Activated CD8-positive, alpha-beta memory T cell treated with anti-CD3 and anti-CD28 coated beads, Interleukin-2, amount 50 U/mL, for 4 hours (primary cell): ENCODE measurements around the gene DISP3.

Experiments
- DNase-seq: peaks from one replicate; pipeline ENCODE4 v3.0.0-alpha.2; 2020

DISP3 gene

DNA sequence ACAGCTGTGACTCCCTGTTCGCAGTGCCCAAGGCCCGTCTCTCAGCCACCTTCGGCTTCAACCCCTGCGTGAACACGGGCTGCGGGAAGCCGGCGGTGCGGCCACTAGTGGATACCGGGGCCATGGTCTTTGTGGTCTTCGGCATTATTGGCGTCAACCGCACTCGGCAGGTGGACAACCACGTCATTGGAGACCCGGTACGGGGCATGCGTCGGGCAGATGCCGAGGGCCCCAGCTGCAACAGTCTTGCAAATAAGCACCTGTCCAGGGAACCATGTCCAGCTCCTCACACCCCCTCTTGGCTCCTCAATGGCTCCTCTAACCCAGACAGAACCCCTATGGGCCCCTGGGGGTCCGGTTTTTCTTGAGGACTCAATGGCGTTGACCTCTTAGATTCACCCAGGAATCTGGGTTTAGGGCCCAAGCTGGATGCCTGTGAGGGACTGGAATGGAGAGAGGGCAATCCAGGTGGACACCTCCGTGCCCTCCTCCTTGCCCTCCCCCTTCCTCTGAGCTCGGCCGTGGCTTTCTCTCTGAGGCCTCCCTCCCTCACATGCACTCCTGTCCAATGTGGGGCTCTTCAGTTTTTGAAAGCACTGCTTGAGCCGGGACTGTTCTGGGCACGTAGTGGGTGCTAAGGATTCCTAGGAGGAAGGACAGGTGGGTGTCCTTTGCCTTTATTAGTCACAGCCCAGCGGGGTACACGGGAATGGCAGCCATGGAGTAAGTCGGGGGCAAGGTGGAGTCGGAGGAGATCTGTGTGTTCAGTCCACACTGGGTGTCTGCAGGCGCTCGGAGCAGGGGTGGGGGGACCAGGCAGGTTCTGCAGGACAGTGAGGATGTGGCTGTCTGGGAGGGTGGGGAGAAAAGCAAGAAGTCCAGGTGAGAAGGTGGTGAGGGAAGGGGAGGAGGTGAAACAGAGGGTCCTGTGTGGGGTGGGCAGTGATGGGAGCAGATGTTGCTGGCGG is 51.1 kb downstream of the DISP3 start:
- DNase-seq: no peak

DNA sequence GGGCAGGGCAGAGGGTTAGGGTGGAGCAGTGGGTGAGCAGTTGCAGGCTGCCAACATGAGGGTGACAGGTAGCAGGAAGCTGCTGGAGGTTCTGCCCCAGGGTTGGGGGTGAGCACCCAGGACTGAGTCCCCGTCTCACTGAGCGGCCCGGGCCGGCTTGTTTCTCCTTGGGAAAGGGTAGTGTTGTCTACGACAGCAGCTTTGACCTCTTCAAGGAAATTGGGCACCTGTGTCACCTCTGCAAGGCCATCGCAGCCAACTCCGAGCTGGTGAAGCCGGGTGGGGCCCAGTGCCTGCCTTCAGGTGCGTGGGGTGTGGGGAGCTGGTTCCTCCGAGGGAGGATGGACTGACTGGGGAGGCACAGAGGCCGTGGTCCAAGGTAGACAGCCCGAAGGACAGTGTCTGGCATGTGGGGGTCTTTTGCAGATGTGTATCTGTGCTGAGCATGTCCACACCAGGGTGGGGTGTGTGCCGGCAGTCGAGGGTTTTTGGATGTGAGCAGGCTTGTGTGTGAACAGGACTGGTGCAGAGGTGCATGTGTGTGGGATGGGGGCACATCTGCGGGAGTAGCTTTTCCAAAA is 51.9 kb downstream of the DISP3 start:
- DNase-seq: no peak

DNA sequence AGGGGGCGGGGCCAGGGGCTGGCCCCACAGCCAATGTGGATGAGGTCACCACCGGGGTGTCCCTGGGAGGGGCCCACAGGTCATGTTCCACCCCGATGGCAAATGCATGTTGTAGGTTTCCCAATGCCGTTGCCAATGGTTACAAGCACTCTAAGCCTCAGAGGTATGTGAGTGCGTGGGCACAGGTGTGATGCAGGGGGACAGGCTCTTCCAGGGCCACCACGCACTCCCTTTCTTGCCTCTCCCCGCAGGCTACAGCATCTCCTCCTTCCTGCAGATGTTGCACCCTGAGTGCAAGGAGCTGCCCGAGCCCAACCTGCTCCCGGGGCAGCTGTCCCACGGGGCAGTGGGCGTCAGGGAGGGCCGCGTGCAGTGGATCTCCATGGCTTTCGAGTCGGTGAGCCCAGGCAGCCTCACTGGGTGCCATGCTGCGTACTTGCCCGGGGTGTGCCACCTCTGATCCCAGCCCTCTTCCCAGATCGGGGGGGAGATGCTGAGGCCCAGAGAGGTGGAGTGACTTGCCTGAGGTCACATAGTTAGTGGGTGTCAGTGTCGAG is 52.4 kb downstream of the DISP3 start:
- no peak for DNase-seq

DNA sequence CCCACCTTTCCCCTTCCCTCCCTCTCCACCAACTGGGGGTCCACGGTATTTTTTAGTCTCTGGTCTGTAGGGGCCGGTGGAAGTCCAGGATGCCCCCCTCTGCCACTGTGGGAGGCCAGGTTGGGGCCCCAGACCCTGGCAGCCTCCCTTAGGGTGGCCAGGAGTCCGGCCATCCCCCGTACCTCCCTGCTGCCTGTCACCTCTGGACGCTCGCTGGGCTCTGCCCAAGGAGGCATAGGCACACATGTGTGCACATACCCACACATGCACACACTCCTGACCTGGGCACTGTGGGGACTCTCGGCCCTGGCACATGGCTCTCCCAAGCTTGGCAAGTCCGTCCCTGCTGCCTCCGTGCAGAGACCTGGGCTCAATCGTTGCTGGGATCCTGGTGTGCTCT is 53.0 kb downstream of the DISP3 start:
- no peak for DNase-seq

DNA sequence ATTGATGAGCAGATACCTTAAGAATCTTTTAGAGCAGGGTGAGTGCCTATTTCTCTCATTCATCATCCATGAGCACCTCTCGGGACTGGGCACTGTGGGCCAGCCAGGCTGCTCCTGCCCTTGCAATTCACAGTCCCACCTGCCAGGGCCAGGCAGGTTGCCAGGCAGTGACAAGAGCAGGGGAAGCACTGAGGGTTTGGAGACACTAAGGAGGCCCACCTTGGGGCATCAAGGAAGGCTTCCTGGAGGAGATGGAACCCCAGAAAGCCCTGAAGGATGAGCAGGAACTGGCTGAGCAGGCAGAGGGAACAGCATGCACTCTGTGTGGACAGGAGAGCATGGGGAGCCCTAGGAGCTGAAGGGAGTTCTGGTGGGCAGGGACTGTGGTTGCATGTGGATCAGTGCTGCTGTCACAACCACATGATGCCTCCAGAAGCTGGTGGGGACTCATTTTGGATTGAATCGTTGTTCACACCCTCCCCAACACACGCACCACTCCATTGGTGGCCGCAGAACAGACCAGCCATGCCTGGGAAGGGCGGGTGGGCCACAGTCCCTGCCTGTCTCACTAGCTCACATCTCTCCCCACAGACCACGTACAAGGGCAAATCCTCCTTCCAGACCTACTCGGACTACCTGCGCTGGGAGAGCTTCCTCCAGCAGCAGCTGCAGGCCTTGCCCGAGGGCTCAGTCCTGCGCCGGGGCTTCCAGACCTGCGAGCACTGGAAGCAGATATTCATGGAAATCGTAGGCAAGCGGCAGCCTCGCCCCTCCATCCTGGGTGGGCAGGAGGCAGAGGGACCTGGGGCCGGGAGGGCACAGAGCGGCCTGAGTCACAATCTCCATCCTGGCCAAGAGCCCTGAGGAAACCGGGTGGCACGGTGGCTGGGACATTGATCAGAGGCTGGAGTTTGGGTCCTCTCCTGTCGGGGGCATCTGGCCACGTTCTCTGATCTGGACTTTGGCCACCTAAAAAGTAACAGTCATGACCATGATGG is 55.1 kb downstream of the DISP3 start:
- no peak for DNase-seq

DNA sequence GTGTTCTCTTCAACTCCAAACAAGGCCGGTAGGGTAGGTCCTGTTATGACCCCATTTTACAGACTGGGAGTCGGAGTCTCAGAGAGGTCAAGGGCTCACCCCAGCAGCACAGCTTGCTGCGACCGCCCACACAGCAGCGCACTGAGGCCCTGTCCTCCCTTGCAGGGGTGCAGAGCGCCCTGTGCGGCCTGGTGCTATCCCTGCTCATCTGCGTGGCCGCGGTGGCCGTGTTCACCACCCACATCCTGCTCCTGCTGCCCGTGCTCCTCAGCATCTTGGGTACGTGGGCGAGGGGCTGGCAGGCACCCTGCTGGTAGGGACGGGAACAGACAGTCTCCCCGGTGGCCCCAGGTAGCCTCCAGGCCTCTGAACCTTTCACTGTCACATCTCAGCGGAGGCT is 55.9 kb downstream of the DISP3 start:
- DNase-seq: no peak

DNA sequence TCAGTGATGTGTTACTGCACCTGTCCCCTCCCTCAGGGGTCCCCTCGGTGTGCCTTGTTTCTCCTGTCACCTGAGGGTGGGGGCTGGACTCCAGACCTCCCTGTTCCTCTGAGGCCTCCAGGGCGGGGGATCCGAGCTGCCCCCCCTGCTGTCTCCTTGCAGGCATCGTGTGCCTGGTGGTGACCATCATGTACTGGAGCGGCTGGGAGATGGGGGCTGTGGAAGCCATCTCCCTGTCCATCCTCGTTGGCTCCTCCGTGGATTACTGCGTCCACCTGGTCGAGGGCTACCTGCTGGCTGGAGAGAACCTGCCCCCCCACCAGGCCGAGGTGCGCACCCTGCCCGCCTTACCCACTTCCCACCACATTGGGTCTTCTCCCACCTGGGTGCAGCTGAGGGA is 56.4 kb downstream of the DISP3 start:
- no peak for DNase-seq

DNA sequence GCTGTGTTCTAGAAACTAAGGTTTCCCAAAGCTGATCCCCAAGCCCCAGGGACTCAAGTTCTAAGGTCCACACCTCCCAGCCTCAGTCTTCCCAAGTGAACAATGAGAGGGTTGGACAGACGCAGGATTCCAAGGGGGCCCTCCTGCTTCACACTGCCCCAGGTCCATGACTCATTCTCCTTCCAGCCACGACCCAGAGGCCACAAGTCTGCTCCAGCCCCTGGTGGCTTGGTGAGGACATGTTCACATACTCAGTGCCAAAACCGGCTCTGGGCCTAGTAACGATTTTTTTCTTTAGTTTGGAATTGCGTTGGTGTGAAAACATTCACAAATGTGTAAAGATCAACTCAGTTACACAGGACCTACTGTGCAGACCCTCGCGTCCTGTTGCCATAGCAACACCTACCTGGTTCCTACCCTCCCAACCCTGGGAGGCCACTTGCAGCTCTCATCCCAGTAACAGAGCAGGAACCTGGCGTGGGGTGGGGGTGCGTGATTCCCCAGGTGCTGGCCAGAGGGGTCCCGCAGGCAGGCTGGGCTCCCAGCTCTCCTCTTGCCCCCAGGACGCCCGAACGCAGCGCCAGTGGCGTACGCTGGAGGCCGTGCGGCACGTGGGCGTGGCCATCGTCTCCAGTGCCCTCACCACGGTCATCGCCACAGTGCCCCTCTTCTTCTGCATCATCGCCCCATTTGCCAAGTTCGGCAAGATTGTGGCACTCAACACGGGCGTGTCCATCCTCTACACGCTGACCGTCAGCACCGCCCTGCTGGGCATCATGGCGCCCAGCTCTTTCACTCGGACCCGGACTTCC is 57.0 kb downstream of the DISP3 start:
- no peak for DNase-seq

DNA sequence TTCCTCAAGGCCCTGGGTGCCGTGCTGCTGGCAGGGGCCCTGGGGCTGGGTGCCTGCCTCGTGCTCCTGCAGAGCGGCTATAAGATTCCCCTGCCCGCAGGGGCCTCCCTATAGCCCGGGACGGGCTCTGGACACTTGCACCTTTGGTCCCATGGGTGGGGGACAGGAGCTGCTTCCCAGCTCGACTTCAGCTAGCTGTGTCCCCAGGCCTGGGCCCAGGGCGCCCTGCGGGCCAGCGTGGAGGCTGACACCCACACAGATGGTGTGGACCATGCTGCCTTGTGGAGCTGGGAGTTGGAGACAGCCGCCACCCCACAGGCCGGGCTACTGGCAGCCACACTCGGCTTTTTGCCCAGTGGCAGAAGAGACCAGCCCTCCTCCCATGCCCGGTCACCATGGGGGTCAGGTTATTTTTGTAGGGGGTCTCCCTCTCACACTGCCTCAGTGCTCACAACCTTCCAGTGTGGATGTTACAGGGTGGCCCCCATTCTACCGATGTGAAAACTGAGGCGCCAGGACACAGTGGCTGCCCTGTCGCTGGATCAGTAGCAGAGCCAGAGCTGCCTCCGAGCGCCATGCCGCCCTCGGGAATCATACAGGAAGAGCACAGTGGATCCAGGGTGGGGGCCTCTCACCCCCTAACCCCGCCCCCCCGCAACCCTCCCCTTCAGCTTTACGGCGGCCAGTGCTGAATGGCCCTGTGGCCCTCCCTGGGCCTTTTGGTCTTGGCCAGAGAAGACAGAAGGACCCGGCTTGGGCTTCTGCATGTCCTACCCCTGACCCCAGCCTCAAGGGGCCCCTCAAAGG is 57.8 kb downstream of the DISP3 start:
- DNase-seq: no peak

DNA sequence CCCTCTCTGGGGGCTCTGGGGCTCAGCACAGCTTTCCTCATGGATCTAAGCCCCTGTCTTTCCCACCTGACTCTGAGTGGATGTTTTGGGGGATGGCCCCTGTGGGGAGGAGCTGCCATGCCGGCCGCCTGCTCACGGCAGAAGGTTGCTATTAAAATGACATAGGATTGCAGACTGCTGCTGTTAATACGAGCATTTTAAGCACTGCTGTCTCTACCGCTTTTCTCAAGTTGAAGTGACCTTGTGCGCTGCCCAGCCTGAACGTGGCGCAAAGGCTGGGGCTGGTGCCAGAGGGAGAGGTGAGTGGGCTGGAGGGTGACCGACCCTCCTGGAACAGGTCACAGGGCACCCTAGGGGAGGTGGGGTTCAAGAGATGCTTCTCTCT is 58.4 kb downstream of the DISP3 start:
- DNase-seq: no peak

DNA sequence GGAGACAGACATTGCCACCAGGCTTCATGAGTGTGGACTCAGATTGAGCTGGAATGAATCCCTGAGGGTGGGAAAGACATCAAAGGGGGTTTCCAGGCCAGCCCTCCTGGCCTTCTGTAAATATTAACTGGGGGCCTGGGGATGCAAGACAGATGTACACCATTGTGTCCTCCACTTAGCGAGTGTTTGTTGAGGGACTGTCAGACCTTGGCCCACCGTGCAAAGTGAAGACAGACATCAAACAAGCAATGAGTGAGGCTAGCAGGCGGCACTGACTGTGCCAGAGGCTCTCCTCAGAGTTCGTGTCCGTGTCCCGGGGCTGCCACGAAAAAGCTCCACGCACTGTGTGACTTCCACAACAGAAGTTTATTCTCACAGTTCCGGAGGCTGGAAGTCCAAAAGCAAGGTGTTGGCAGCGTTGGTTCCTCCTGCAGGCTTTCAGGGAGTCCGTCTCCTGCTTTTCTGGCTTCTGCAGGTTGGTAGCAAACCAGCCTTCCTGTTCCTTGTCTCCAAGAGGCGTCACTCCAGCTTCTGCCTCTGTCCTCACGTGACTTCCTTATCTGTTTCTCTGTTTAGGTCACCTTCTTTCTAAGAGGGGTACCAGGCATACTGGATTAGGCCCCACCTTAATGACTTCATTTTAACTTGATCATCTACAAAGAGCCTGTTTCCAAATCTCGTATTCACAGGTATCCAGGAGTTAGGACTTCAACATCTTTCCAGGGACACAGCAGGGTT is 59.1 kb downstream of the DISP3 start:
- DNase-seq: no peak

DNA sequence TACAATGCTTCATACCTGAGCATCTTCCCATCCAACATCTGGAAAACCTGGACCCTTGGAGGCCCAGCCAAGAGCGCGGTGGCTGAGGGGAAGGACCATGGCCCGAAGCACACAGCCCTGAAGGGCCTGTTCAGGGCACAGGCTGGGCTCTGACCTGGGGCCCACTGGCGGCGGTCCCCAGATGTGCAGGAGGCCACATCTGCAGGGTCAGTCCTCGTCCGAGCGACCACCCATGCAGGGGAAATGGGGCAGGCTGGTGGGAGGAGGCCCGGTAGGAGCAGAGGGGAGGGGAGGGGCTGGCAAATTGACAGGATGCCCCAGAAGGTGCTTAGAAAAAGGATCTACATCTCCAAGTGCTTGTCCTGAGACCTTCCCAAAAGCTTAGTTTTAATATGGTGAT is 59.9 kb downstream of the DISP3 start:
- DNase-seq: no peak

DNA sequence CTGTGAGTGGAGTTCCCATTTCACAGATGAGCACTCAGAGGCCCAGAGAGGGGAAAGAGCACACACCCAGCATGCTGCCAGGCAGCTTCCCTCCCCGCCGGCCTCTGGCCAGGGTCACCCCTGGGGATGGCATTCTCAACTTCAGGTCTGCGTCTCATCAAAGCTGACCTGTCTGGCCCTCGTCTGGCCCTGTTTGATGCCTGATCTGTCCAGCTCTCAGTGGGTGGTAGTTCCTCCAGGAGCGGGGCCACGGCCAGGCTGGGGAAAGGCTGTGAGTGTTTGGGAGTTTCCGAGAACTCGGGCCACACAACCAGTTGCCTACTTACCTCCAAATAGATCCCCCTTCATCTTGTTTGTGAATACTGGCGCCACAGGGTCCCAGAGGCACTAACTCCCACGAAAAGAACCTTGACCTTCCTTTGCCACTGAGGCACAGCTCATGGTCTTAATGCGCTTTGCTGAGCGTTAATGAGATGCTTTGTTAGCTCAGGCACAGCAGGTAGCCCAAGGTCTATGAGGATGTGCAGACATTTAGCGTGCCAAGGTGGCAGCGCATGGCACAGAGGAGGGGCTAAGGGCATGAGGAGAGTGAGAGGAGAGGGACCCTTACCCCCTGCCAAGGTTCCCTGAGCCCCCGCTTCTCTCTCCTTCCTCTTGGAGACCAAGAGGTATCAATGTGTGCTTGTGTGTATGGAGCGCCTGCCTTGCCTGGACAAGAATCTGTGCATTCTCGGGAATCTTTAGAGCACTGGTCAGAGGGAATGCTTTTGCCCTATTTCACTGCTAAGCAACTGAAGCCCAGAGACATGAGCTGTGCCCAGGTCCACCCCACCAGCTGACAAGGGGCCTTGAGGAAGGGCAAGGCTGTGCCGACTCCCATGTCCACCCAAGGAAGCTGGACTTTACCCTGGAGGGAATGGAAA is 61.2 kb downstream of the DISP3 start:
- DNase-seq: no peak

DNA sequence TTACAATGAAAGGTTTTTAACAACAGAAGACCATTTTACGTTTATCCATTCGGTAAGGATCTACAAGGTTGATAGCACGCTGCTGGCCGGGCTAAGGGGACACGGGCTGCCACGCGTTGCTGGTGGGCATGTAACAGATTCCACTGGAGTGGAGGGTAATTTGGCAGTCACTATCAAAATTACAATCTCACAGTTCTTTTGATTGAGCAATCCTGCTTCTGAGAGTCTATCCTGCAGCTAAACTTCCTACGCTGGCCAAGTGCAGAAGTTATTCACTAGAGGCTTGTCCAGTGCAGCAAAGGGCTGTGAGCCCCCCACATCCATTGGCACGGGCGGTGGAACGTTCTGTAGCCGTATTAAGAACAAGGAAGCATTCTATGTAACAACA is 61.8 kb downstream of the DISP3 start:
- DNase-seq: no peak

DNA sequence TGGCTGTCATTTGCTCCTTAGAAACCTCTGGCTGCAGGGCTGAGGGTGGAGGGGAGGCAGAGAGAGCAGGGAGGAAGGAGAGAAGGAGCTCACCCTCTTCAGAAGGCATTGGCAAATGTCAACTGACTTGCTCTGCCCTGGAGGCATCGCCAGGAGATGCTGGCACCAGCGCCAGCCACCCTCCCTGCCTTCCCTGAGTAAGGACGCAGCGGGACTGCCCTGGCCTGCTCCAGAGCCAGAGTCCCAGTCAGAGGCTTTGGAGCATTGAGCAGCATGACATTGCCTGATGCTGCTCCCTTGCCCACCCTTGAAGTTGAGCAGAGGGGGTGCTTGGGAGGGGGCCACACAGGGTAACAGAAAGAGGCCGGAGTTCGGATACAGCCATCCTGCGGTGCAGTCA is 62.3 kb downstream of the DISP3 start:
- DNase-seq: no peak

DNA sequence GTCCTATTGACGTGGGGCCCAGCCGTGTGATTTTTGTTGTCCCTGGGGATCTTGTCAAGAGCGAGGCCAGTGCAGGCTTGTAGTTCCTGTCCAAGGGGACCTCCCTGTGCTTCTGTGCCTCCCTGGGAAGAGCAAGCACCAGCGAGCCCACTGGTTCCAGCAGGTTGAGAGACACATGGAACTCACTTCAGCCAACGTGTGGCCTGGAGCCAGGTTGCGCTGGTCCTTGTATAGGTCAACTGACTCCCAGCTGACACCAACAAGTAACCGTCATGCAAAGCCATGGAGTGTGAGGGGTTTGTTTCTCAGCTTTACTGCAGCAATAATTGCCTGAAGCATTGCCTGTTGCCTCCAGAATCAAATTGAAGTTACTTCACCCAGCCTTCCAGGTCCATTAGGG is 63.0 kb downstream of the DISP3 start:
- DNase-seq: no peak

DNA sequence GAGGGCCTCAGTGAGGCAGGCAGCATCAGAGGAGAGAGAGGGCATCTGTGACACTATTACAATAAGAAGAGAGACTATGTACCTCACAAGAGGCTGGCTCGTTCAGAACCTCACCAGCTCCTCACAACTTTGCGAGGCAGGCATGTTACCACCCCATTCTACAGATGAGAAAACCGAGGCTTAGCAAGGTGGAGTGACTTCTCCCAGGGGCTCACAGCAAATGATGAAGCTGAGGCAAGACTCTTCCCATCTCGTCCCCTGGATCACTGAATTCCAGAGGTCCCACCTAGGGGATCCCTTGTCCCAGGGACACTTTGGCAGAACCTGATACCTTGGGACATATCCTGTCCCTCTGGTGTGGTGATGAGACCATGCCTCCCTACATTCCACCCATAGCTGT is 64.4 kb downstream of the DISP3 start:
- no peak for DNase-seq

DNA sequence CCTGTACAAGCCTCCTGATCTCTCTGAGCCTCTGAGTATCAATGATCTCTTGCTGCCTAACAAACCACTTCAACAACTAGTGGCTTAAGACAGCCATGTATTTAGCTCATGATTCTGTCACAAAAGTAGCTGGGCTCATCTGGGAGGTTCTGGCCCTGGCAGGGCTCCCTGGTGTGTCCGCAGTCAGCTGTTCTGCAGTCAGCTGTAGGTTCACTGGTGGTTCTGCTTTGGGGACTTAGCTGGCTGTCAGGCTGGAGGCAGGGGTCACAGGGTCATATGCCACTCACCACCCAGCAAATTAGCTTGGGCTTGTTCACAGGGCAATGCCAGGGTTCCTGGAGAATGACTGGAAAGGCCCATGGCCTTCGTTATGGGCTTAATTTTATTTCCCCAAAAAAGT is 64.8 kb downstream of the DISP3 start:
- DNase-seq: no peak

DNA sequence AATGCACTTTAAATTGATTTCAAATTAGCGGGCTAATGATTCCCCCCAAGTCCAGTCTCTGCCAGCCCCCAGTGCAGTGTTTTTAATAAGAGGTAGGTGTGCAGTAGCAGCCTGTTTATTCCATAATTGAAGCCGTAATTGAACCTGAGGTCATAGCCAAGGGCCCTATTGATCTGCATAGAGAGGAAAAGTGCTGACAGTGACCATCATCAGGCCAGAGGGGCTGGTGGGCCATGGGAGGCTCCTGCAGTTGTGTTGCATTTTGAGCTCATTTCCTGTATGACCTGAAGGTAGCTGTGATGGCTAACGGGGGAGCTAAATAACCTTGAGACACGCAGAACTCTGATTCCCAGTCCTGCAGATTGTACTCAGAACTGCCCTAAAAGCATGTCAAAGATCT is 67.5 kb downstream of the DISP3 start:
- no peak for DNase-seq
